Urinary bladder (tissue), 2 donors: ENCODE results near the gene BET1. TPM values are rescaled to one million over a fixed set of nuclear protein-coding genes. Genes with fewer than 3 reads are reported as not detected.

Source experiments
- polyA plus RNA-seq: library from polyadenylated mRNA; stranded (reverse); fragments of 200-250 nt; gene quantifications from one replicate; pipeline ENCODE4 v1.2.3, GENCODE V29; 2013
- total RNA-seq: library from RNA; depleted of rRNA; stranded (reverse); fragments of >200 nt; gene quantifications from one replicate; pipeline ENCODE4 v1.2.3, GENCODE V29; 2014
- donor health status: healthy.

The BET1 gene
- total and polyA plus RNA-seq, 2 donors = 19.9 to 62.7 TPM

Other genes starting within 250 kb of the BET1 start
- 19.3 TPM for gene TFPI2, start 113.6 kb downstream of the BET1 start, total RNA-seq
- 5.5 TPM for gene TFPI2, start 113.6 kb downstream of the BET1 start, polyA plus RNA-seq
- gene GNGT1, start 97.8 kb downstream of the BET1 start, total RNA-seq = 0.95 TPM
- not detected for gene GNGT1, start 97.8 kb downstream of the BET1 start, polyA plus RNA-seq
- gene GNG11, start 82.6 kb downstream of the BET1 start, total RNA-seq = 48.1 TPM
- gene GNG11, start 82.6 kb downstream of the BET1 start, polyA plus RNA-seq = 31.9 TPM